ENCODE results near the gene C1orf52. TPM values are rescaled to one million over a fixed set of nuclear protein-coding genes. Genes with fewer than 3 reads are reported as not detected.

C1orf52 gene
- total RNA-seq, 1 experiment from 2014 or later: 44.5 TPM

GRCh38 chr1:85201340-85202091 lies 57.9 kb downstream of the C1orf52 start (continued):
- TF ChIP-seq NR3C1 (CRISPR knock-in tag; conservative IDR thresholded peaks at IDR 0.05; ENCODE audit: low read depth) (0 out of 2 replicates have a peak, but pooled peaks have one; percentile 55), ZNF416 (CRISPR knock-in tag; IDR thresholded peaks at IDR 0.05) (no peak), HMGXB4 (CRISPR knock-in tag; IDR thresholded peaks at IDR 0.05) (peak; percentile 85), MYBL2 (CRISPR knock-in tag; IDR thresholded peaks at IDR 0.05) (0 out of 2 replicates have a peak, but pooled peaks have one; percentile 21), ZNF263 (CRISPR knock-in tag; IDR thresholded peaks at IDR 0.05; ENCODE audit: low read depth) (no peak; the same call in 1 of the 2 replicates), TEAD4 (CRISPR knock-in tag; IDR thresholded peaks at IDR 0.05) (peak; percentile 85; the same call in 1 of the 2 replicates), MAX (CRISPR knock-in tag; IDR thresholded peaks at IDR 0.05) (peak; percentile 49; the same call in 1 of the 2 replicates), FOXK1 (CRISPR knock-in tag; IDR thresholded peaks at IDR 0.05) (peak; percentile 54; the same call in 1 of the 2 replicates), AFF4 (CRISPR knock-in tag; IDR thresholded peaks at IDR 0.05; ENCODE audit: borderline replicate concordance) (peak; percentile 43; the same call in 1 of the 2 replicates), USF2 (CRISPR knock-in tag; IDR thresholded peaks at IDR 0.05) (peak; percentile 34; the same call in 1 of the 2 replicates), ZMAT4 (CRISPR knock-in tag; IDR thresholded peaks at IDR 0.05) (no peak), GABPB1 (CRISPR knock-in tag; IDR thresholded peaks at IDR 0.05) (no peak), STAT6 (CRISPR knock-in tag; conservative IDR thresholded peaks at IDR 0.05; ENCODE audit: low read depth) (no peak; the same call in 1 of the 2 replicates), E2F1 (CRISPR knock-in tag; IDR thresholded peaks at IDR 0.05) (peak; percentile 39; the same call in 1 of the 2 replicates), NFE2L1 (CRISPR knock-in tag; IDR thresholded peaks at IDR 0.05) (peak; percentile 59; the same call in 1 of the 2 replicates), E2F5 (CRISPR knock-in tag; IDR thresholded peaks at IDR 0.05) (peak; percentile 64; the same call in 1 of the 2 replicates), TEAD1 (CRISPR knock-in tag; IDR thresholded peaks at IDR 0.05) (peak; percentile 99), FOXP1 (CRISPR knock-in tag; IDR thresholded peaks at IDR 0.05; ENCODE audit: borderline replicate concordance) (peak; percentile 29; the same call in 1 of the 2 replicates), E2F4 (CRISPR knock-in tag; IDR thresholded peaks at IDR 0.05; ENCODE audit: borderline replicate concordance, low read depth) (no peak; the same call in 1 of the 2 replicates), RELA (CRISPR knock-in tag; IDR thresholded peaks at IDR 0.05; ENCODE audit: borderline replicate concordance) (no peak), ETV6 (CRISPR knock-in tag; IDR thresholded peaks at IDR 0.05) (no peak; the same call in 1 of the 2 replicates), OVOL2 (CRISPR knock-in tag; IDR thresholded peaks at IDR 0.05; ENCODE audit: borderline replicate concordance) (no peak)
